ENCODE data around the gene LPO.

DNA sequence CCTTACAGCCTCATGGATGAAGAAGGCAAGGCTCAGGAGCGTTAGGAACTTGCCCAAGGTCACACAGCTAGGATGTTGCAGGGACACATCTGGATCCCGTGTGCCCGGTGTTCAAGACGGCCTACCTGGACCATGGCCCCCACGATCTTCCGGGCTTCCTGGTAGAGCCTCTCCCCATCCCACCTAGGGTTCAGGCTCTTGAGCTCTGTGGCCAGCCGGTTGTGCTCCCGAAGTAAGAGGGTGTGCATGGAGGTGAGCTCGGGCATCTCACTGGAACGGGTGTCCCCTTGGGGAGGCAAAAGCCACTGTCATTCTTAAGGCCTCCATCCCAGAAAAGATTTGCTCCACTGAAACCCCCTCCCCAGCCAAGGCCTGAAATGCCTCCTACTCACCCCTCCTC, 37.0 kb downstream of the LPO start:
- TF ChIP-seq ZZZ3 (IDR thresholded peaks at IDR 0.05) = no peak
- TF ChIP-seq SPI1 (IDR thresholded peaks at IDR 0.05; ENCODE audit: borderline replicate concordance, low read depth, low read length) = no peak
- TF ChIP-seq ZNF184 (CRISPR knock-in tag; IDR thresholded peaks at IDR 0.05) = no peak
- TF ChIP-seq, protein P1, sequence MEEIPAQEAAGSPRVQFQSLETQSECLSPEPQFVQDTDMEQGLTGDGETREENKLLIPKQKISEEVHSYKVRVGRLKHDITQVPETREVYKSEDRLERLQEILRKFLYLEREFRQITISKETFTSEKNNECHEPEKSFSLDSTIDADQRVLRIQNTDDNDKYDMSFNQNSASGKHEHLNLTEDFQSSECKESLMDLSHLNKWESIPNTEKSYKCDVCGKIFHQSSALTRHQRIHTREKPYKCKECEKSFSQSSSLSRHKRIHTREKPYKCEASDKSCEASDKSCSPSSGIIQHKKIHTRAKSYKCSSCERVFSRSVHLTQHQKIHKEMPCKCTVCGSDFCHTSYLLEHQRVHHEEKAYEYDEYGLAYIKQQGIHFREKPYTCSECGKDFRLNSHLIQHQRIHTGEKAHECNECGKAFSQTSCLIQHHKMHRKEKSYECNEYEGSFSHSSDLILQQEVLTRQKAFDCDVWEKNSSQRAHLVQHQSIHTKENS (CRISPR knock-in tag; IDR thresholded peaks at IDR 0.05) = no peak
- no peak for TF ChIP-seq RUNX1 (IDR thresholded peaks at IDR 0.05; ENCODE audit: low read depth)
- TF ChIP-seq MTA3 (IDR thresholded peaks at IDR 0.05; ENCODE audit: borderline replicate concordance) = no peak
- TF ChIP-seq POLR2A (conservative IDR thresholded peaks at IDR 0.05) = no peak
- TF ChIP-seq ETV6 (IDR thresholded peaks at IDR 0.05; ENCODE audit: borderline replicate concordance in 1 of 2, low read depth in 2 of 2, low read length in 1 of 2) = no peak
- no peak for TF ChIP-seq ETV6 (CRISPR knock-in tag; IDR thresholded peaks at IDR 0.05; ENCODE audit: borderline replicate concordance)
- TF ChIP-seq KLF1 (tag; IDR thresholded peaks at IDR 0.05) = no peak
- TF ChIP-seq, protein P2, sequence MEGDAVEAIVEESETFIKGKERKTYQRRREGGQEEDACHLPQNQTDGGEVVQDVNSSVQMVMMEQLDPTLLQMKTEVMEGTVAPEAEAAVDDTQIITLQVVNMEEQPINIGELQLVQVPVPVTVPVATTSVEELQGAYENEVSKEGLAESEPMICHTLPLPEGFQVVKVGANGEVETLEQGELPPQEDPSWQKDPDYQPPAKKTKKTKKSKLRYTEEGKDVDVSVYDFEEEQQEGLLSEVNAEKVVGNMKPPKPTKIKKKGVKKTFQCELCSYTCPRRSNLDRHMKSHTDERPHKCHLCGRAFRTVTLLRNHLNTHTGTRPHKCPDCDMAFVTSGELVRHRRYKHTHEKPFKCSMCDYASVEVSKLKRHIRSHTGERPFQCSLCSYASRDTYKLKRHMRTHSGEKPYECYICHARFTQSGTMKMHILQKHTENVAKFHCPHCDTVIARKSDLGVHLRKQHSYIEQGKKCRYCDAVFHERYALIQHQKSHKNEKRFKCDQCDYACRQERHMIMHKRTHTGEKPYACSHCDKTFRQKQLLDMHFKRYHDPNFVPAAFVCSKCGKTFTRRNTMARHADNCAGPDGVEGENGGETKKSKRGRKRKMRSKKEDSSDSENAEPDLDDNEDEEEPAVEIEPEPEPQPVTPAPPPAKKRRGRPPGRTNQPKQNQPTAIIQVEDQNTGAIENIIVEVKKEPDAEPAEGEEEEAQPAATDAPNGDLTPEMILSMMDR (IDR thresholded peaks at IDR 0.05 in 2 of 3, conservative IDR thresholded peaks at IDR 0.05 in 1 of 3; ENCODE audit: insufficient read depth in 2 of 3, low read depth in 1 of 3, low read length in 3 of 3) = no peak

Measured in K562 (cell line).